GM19351 (cell line): Measurements from ENCODE around the gene DIPK2B.

Experiments
- ATAC-seq: cut with Tn5 transposase; IDR thresholded peaks from one replicate; pipeline ENCODE4 v1.9.1; 2021; ENCODE audit warnings: mild to moderate bottlenecking, moderate library complexity; ENCODE audit not compliant: unreplicated experiment

DIPK2B gene

DNA sequence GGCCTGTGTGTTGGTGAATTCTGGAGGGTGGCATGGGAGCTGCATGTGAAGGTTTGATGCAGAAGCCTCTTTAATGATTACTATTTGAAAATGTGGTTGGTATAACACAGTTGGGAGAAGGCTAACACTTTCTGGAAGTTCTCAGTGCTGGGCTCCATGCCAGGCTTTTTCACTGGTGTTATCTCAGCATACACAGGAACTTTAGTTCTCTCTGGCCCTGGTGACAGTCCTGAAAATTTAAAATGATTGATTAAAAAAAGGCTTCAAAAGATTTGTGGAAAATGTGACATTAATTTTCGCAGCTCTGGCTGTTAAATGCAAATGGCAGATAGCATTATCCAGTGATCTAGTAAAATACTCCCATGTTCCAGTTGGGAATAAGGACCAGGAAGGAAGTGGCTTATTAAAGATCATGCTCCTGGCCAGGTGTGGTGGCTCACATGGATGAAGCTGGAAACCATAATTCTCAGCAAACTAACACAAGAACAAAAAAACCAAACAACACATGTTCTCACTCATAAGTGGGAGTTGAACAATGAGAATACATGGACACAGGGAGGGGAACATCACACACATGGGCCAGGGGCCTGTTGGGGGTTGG, 36.6 kb downstream of the DIPK2B start:
- no peak for ATAC-seq

- ATAC-seq, result no peak
These were observed 43.0 kb downstream of the DIPK2B start for GRCh38 chrX:45157647-45158046.

GRCh38 chrX:45154462-45154861, 46.2 kb downstream of the DIPK2B start:
- no peak for ATAC-seq

DNA sequence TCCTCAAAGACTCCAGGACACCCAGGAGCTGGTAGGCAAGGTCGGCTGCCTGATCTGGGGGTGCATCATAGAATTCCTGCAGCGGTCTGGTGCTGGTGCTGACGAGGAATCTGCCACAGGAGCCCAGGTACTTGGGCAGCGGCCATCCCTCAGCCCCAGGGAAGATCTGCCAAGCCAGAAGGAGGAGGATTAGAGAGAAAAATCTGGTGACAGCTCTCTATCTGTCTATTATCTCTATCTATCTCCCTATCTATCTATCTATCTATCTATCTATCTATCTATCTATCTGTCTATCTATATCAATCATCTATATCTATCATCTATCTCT, 46.7 kb downstream of the DIPK2B start:
- ATAC-seq, result no peak
